PFSK-1 (cell line): Measurements from ENCODE around the gene TNFAIP8.

Experiments
- FOXP2 ChIP-seq: optimal IDR thresholded peaks from 2 replicates; pipeline ENCODE3; 2011; ENCODE audit warnings: borderline replicate concordance, control low read depth, inconsistent platforms; ENCODE audit not compliant: insufficient read depth; ENCODE audit errors: extremely low read length, extremely low read depth
- POLR2AphosphoS5 ChIP-seq: IDR thresholded peaks from 2 replicates; pipeline ENCODE4 v1.6.1; 2012; ENCODE audit warnings: low read depth, mild to moderate bottlenecking, control low read depth, low read length, moderate library complexity
- SIN3A ChIP-seq: IDR thresholded peaks from 2 replicates; pipeline ENCODE4 v1.6.1; 2012; ENCODE audit warnings: mild to moderate bottlenecking, low read length, moderate library complexity, borderline replicate concordance; ENCODE audit not compliant: insufficient read depth
- TAF1 ChIP-seq: IDR thresholded peaks from 2 replicates; pipeline ENCODE4 v1.6.1; 2012; ENCODE audit warnings: low read length, control low read depth, borderline replicate concordance; ENCODE audit not compliant: insufficient read depth
- TF ChIP-seq, protein P1 (sequence below), 2 experiments: IDR thresholded peaks; 2 replicates each; pipeline versions ENCODE4 v1.6.1 to v1.8.0; 2011 to 2012; ENCODE audit warnings: low read depth in 2 of 2, low read length in 2 of 2, control low read depth in 1 of 2, inconsistent platforms in 1 of 2, mild to moderate bottlenecking in 1 of 2, moderate library complexity in 1 of 2; ENCODE audit not compliant: insufficient read depth in 1 of 2

TNFAIP8 gene

DNA sequence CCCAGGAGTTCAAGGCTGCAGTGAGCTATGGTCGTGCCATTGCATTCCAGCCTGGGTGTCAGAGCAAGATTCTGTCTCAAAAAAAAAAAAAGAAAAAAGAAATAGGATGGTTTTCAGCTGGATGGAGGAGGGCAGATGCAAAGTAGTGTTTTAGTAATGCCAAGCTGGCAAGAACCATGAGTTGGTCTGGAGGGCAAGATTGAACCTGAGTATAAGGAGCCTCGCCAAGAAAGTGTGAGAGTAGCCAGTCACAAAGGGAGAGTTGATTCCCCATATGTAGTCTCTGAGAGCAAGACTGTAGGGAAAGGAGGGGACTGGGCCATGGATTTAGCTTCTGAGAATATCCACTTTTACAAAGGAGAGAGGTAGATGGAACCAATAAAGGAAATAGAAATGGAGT is 6.9 kb downstream of the TNFAIP8 start:
- TF ChIP-seq SIN3A (no peak), TAF1 (no peak), FOXP2 (no peak)
- TF ChIP-seq, protein P1, sequence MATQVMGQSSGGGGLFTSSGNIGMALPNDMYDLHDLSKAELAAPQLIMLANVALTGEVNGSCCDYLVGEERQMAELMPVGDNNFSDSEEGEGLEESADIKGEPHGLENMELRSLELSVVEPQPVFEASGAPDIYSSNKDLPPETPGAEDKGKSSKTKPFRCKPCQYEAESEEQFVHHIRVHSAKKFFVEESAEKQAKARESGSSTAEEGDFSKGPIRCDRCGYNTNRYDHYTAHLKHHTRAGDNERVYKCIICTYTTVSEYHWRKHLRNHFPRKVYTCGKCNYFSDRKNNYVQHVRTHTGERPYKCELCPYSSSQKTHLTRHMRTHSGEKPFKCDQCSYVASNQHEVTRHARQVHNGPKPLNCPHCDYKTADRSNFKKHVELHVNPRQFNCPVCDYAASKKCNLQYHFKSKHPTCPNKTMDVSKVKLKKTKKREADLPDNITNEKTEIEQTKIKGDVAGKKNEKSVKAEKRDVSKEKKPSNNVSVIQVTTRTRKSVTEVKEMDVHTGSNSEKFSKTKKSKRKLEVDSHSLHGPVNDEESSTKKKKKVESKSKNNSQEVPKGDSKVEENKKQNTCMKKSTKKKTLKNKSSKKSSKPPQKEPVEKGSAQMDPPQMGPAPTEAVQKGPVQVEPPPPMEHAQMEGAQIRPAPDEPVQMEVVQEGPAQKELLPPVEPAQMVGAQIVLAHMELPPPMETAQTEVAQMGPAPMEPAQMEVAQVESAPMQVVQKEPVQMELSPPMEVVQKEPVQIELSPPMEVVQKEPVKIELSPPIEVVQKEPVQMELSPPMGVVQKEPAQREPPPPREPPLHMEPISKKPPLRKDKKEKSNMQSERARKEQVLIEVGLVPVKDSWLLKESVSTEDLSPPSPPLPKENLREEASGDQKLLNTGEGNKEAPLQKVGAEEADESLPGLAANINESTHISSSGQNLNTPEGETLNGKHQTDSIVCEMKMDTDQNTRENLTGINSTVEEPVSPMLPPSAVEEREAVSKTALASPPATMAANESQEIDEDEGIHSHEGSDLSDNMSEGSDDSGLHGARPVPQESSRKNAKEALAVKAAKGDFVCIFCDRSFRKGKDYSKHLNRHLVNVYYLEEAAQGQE (IDR thresholded peaks at IDR 0.05; ENCODE audit: insufficient read depth in 1 of 2, low read depth in 2 of 2, low read length in 2 of 2), result no peak

DNA sequence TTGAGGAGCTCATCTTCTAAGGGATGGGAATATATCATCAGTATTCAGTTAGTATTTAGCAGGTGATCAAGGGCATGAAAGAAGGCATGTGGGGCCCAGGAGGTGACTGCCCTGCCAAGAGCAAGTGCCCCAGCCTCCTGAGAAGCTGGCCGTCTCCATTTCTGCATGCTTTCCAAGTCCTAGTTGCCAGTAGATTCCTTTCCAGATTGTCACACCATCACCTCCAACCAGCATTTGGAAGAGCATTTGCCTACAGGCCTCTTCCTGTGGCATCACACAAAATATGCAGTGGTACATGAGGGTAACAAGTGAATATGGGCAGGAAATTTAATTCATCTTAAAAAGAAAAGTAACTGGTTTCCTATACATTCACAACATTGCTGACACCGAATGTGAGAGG is 7.5 kb downstream of the TNFAIP8 start:
- no peak for TF ChIP-seq POLR2AphosphoS5
- TF ChIP-seq, protein P1 (IDR thresholded peaks at IDR 0.05; ENCODE audit: insufficient read depth in 1 of 2, low read depth in 2 of 2, low read length in 2 of 2), result no peak
- no peak for TF ChIP-seq FOXP2
- TF ChIP-seq TAF1, result no peak
- TF ChIP-seq SIN3A, result no peak

DNA sequence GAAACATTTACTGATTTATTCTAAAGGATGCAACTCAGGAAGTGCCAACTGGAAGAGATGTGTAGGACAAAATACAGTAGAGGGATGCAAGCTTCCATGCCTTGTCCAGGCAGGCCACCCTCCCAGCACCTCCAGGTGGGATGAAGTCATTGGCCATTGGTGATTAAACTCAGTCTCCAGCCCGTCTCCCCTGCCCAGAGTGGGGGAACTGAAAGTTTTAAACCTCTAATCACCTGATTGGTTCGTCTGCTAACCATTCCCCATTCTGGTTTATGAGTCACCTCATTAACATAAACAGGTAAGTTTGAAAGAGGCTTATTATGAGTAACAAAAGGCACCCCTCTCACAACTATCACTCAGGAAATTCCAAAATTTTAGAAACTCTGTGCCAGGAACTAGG is 8.1 kb downstream of the TNFAIP8 start:
- no peak for TF ChIP-seq FOXP2
- TF ChIP-seq, protein P1 (IDR thresholded peaks at IDR 0.05; ENCODE audit: insufficient read depth in 1 of 2, low read depth in 2 of 2, low read length in 2 of 2), result no peak
- TF ChIP-seq TAF1, result no peak
- TF ChIP-seq POLR2AphosphoS5, result no peak
- no peak for TF ChIP-seq SIN3A

DNA sequence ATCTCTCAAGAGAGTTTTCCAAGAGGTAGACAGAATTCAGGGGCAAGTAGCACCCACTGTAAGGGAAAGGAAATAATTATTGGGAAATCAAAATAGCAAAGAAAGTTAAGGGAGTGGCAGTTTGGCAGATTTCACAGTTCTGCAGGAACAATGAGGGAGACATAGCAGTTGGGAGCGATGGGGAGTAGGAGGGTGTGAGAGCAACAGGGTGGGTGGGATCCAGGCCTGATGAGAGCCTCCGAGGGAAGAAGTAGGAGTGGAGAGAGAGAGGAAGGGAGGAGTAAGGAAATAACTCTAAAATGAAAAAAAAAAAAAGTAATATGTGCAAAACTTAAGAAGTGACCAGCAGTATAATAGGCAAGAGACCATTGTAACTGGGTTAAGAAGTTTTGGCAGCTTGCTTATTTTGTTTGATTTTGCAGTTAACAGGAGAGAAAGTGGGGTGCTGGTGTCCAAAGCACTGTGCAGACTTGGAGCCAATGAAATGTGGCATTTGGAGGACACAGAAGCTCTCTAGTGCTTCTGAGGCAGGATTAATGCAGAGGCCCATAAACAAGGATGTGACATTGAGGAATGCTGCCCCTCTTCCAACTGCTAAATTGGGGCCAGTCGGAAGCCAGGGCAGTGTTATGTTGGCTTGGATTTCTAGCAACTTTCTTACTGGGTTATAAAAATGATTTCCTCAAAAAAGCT is 10.2 kb downstream of the TNFAIP8 start:
- TF ChIP-seq, protein P1 (IDR thresholded peaks at IDR 0.05; ENCODE audit: insufficient read depth in 1 of 2, low read depth in 2 of 2, low read length in 2 of 2), result no peak
- TF ChIP-seq TAF1 (no peak), POLR2AphosphoS5 (no peak), FOXP2 (no peak), SIN3A (no peak)
